Renal pelvis (tissue), 4 donors: Measurements from ENCODE around the gene CACNA1E. TPM values are rescaled to one million over a fixed set of nuclear protein-coding genes. Genes with fewer than 3 reads are reported as not detected.
"Not testable (repeated sequence)": the region's sequence is repeated elsewhere in the genome, so short reads cannot be mapped to it uniquely, and the experiment has no call there.

Experiments used
- DNase-seq: peaks from one replicate; pipeline ENCODE4 v3.0.0-alpha.2; 2013
- polyA plus RNA-seq, 3 donors: library from polyadenylated mRNA; unstranded; fragments of 120-200 nt; gene quantifications; one replicate each; pipeline ENCODE4 v1.2.1, GENCODE V29; 2013; ENCODE audit not compliant: insufficient read length in 3 of 3

CACNA1E gene
- polyA plus RNA-seq, 3 donors: 0.53 to 0.76 (median 0.66) TPM

DNA sequence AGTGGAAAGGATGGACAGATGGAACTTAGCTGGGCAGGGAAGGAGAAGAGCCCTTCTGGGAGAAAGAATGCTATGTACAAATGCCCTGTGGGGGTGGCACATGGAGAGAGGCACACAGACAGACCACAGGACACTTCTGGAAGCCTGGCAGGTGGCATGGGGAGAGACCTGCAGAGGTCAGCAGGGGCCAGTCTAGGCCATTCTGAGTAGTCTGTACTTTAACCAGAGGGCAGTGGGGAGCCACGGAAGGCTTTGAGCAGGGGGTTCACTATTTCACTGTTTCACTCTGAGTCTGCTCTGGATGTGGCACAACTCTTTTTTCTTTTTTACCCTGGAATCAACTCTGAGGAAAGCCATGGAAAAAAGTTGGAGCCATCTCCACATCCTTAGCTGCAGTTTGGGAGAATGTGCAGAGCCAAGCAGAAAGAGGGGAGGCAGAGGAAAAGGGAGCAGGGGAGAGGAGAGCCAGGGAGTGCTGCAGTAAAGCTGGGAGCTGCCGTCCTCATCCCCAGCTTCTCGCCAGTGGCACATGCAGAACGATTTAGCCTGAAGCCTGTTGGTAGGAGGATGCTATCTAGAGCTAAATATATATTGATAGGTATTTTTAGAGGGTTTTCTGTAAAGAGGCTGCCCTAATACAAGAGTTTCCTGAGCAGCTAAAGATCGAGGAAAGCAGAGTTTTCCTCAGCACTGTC is 34.0 kb downstream of the CACNA1E start:
- DNase-seq: no peak

GRCh38 chr1:181518152-181518551 is 34.8 kb downstream of the CACNA1E start:
- DNase-seq: no peak

DNA sequence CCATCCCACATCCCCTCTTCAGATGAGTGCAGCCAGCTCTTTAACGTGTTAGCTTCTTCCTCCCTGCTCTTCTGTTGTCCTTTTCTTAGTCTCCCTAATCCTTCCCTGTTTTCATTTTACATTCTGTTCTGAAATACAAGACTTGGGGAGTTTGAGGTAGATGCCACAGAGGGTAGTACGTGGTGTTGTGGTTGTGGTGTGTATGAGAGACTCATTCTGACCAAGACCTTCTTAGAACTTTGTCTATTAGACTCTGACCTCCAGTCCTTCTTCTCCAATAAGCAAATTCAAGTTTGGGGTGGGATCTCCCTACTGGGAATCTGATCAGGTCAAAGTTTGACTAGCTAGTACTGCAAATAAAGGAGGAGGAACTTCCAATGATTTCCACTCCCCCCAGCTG is 39.5 kb downstream of the CACNA1E start:
- no peak for DNase-seq

DNA sequence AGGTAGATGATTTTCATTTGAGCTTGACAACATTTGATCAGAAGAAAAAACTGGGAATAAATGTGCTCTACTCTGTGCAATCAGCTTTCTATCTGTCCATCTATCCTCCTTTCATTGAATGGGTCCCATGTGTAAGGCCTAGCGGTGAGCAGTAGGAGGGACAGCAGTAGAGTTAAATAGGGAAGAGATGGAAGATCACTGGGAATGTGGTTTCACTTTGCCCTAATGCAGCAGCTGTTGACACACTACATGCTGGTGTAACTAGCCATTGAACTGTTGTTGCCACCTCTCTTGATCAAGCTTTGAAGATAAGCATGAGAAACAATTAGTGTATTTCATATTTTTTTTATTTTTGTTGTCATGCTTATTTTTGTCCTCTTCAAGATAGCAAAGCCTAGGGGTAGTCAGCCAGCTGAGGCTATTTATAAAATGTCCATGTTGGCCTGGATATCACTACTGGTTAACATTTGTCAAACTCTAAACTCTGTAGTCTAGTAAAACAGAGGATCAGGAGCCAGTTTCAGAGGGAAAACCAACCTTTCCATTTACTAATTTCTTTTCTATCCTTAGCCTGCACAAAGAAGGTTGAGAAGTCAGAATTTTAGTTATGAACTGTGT is 41.9 kb downstream of the CACNA1E start:
- no peak for DNase-seq

GRCh38 chr1:181528241-181528640 is 44.9 kb downstream of the CACNA1E start:
- DNase-seq: not testable (repeated sequence)

- DNase-seq: no peak
Observed at GRCh38 chr1:181531441-181531840, 48.1 kb downstream of the CACNA1E start.

DNA sequence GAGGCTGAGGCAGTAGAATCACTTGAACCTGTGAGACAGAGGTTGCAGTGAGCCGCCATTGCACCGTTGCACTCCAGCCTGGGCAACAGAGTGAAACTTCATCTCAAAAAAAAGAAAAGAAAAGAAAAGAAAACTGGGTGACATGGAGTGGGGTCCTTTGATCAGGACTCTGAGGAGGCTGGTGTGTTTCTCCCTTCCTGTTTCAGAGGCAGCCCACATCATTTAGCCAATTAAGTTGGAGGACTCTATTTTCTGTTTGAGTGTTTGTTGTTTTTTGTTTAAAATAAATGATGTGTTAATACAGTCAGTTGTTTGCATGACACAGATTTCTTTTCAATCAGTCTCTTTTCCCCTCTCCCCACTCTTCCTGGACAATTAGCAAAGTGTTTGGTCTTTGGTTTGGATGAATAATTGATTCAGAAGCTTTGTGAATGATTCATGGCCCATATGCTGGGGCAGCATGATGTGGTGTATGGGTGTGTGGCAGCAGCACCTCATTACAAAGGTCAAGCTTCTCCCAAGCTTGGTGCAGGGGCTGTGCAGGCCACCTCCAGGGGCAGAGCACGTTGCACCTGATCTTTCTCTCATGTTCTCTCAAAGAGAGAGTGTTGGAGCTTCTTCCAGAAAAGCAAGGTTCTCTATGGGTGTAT is 48.8 kb downstream of the CACNA1E start:
- DNase-seq: no peak

DNA sequence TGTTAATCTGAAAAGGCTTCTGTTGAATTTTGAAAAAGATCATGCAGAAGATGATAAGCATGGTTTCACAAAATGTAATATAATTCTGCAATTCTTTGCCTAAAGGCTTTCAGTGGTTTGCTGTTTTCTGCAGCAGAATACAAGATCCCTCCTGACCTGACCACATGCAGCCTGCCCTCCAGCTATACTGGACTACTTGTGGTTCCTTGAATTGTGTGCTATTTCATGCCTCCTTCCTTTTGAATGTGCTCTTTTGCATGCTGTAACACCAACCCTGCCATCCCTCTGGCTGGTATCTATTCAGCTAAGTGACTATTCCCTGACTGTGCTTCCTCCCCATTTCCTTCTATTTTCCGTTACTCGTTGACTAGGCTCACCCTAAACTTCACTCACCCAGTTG is 55.5 kb downstream of the CACNA1E start:
- no peak for DNase-seq

DNA sequence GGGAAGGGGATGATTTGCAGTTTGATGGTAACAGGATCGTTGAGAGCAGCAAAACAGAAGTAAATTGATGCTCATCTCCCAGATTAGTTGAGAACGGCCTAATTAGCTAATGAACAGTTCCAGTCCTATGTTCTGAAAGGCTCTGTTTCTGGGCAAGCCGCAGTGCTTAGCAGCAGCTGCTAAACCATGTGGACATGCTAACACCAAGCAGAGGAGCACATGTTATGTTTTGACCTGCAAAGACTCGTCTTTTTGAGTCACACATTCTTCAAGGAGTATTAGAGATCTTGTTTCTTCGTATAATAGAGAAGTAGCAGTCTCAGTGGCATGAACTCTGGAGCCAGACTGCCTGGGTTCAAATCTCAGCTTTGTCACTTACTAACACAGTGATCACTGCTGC is 58.1 kb downstream of the CACNA1E start:
- no peak for DNase-seq

- DNase-seq: no peak
Observed at GRCh38 chr1:181541947-181542346, 58.6 kb downstream of the CACNA1E start.

DNA sequence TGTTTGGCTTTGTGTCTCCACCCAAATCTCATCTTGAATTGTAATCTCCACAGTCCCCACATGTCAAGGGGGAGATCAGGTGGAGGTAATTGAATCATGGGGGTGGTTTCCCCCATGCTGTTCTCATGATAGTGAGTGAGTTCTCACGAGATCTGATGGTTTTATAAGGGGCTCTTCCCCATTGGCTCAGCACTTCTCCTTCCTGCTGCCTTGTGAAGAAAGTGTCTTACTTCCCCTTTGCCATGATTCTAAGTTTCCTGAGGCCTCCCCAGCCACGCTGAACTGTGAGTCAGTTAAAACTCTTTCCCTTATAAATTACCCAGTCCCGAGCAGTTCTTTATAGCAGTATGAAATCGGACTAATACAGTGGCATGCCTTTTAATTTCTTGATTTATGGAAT is 59.1 kb downstream of the CACNA1E start:
- DNase-seq: not testable (repeated sequence)

GRCh38 chr1:181545395-181545794 is 62.1 kb downstream of the CACNA1E start:
- no peak for DNase-seq

GRCh38 chr1:181548497-181548896 is 65.2 kb downstream of the CACNA1E start:
- DNase-seq: no peak

GRCh38 chr1:181551249-181551648 is 67.9 kb downstream of the CACNA1E start:
- no peak for DNase-seq

- DNase-seq: no peak
Observed at GRCh38 chr1:181551754-181552153, 68.4 kb downstream of the CACNA1E start.

- DNase-seq: no peak
Observed at GRCh38 chr1:181554465-181554864, 71.1 kb downstream of the CACNA1E start.

DNA sequence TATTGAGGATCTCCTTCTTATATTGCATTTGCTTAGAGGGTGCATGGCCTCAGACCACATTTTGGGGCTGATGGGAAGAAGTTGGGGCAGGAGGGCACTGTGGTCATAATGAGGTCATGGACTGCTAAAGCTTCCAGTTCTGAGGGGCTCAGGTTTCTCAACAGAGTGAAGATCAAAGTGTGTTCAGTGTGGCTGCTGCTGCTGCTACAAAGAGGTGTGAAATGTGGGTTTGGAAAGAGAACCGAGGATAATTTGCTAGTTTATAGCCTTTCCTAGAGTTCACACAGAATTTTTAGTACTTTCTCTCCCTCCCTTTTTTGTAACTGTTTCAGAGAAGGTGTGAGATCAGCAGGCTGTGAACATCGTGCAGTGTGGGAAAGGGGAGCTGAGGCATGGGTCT is 73.3 kb downstream of the CACNA1E start:
- peak; percentile 36 for DNase-seq

GRCh38 chr1:181557313-181557712 is 74.0 kb downstream of the CACNA1E start:
- DNase-seq: no peak

DNA sequence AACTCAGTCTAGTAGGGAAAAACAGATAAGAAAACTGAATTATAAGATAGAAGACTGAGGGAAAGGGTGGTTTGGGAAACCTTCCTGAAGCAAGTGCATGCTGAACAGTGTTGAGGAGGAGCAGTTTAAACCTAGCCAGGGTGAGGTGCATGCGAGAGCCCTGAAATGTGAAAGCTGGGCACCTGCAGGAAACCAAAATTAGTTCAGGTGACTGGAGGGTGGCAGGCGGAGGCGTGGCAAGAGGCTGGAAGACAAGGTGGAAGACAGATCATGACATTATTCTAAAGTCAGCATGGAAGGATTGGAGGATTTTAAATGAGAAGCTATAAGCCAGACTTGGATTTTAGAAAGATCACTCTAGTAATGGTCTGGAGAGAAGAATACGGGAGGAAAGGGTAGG is 75.1 kb downstream of the CACNA1E start:
- DNase-seq: no peak

DNA sequence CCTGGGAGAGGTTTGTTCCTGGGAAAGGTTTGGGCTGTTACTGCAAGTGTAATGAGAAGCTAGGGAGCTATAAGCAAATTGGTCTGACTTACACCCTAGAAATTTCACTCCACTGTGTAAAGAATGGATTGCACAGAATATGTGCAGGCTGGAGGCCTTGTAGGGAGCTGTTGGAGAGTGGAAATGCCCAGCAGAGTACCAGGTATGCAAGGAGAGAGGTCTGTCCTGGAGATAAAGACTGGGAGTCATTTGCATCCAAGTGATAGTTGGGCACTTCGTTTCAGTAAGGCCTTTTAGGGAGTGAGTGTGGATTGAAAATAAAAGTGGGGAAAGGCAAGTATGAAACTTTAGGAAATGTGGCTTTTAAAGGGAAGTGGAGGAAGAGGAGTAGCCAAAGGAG is 75.8 kb downstream of the CACNA1E start:
- DNase-seq: no peak

GRCh38 chr1:181562395-181562794 is 79.1 kb downstream of the CACNA1E start:
- DNase-seq: no peak

- DNase-seq: no peak
Observed at GRCh38 chr1:181568736-181569135, 85.4 kb downstream of the CACNA1E start.

GRCh38 chr1:181577475-181577874 is 94.2 kb downstream of the CACNA1E start:
- DNase-seq: no peak
